Keratinocyte (primary cell): ENCODE measurements around the gene EIF1AD. TPM values are rescaled to one million over a fixed set of nuclear protein-coding genes. Genes with fewer than 3 reads are reported as not detected.
"Not testable (repeated sequence)": the region's sequence is repeated elsewhere in the genome, so short reads cannot be mapped to it uniquely, and the experiment has no call there.

ENCODE experiments used
- DNase-seq: peaks from one replicate; pipeline ENCODE4 v3.0.0-alpha.2; 2011; ENCODE audit warnings: low read depth, missing footprints, low spot score
- FAIRE-seq: peaks from 2 replicates; lab custom pipeline; 2011; peaks lifted over from hg19 to GRCh38; lab: Jason Lieb, UNC
- H2AFZ ChIP-seq: 2 replicates; pipeline ENCODE4 v1.6.0; 2012; ENCODE audit warnings: low read length, control low read depth, inconsistent platforms; ENCODE audit not compliant: control insufficient read depth
- H3K27ac ChIP-seq: 2 replicates; pipeline ENCODE4 v1.5.1; 2011; ENCODE audit warnings: low read length; ENCODE audit not compliant: control insufficient read depth, insufficient read depth
- H3K27me3 ChIP-seq: 3 replicates; pipeline ENCODE4 v1.6.0; 2011; ENCODE audit warnings: low read length; ENCODE audit not compliant: control insufficient read depth, insufficient read depth; ENCODE audit errors: extremely low read depth
- H3K36me3 ChIP-seq, 2 experiments: 2 replicates in 1 of 2; 3 replicates in 1 of 2; pipeline ENCODE4 v1.5.1; 2011; ENCODE audit warnings: low read length in 2 of 2, mild to moderate bottlenecking in 1 of 2; ENCODE audit not compliant: control insufficient read depth in 2 of 2, insufficient read depth in 2 of 2; ENCODE audit errors: extremely low read depth in 1 of 2
- H3K4me1 ChIP-seq: 3 replicates; pipeline ENCODE4 v1.5.1; 2011; ENCODE audit warnings: low read length; ENCODE audit not compliant: control insufficient read depth, insufficient read depth; ENCODE audit errors: extremely low read depth
- H3K4me2 ChIP-seq: 3 replicates; pipeline ENCODE4 v1.6.0; 2011; ENCODE audit warnings: low read depth, low read length; ENCODE audit not compliant: control insufficient read depth, insufficient read depth; ENCODE audit errors: extremely low read depth
- H3K4me3 ChIP-seq, 3 experiments: fragments of 200-600 bp in 1 of 3; sonication (generic) in 1 of 3; 2 replicates in 2 of 3; 3 replicates in 1 of 3; pipeline ENCODE4 v1.5.1; 2011 to 2016; ENCODE audit warnings: low read length in 3 of 3, mild to moderate bottlenecking in 3 of 3, control low read depth in 2 of 3, inconsistent platforms in 1 of 3, low read depth in 1 of 3, mixed read lengths in 1 of 3, mixed run types in 1 of 3, moderate library complexity in 1 of 3; ENCODE audit not compliant: control insufficient read depth in 2 of 3, insufficient read depth in 2 of 3; ENCODE audit errors: extremely low read depth in 1 of 3
- H3K79me2 ChIP-seq: 2 replicates; pipeline ENCODE4 v1.6.0; 2012; ENCODE audit warnings: low read length; ENCODE audit not compliant: control insufficient read depth, insufficient read depth
- H3K9ac ChIP-seq: 3 replicates; pipeline ENCODE4 v1.6.0; 2011; ENCODE audit warnings: low read length; ENCODE audit not compliant: control insufficient read depth, insufficient read depth; ENCODE audit errors: extremely low read depth
- H3K9me1 ChIP-seq: 3 replicates; pipeline ENCODE4 v1.6.0; 2011; ENCODE audit warnings: low read length; ENCODE audit not compliant: control insufficient read depth, insufficient read depth; ENCODE audit errors: extremely low read depth
- H3K9me3 ChIP-seq: 2 replicates; pipeline ENCODE4 v1.5.1; 2012; ENCODE audit warnings: low read depth, low read length; ENCODE audit not compliant: control insufficient read depth
- H4K20me1 ChIP-seq: 3 replicates; pipeline ENCODE4 v1.6.0; 2011; ENCODE audit warnings: low read length; ENCODE audit not compliant: control insufficient read depth, insufficient read depth; ENCODE audit errors: extremely low read depth
- EZH2 ChIP-seq: IDR thresholded peaks from one replicate; pipeline ENCODE4 v1.6.1; 2012; ENCODE audit warnings: inconsistent platforms, mild to moderate bottlenecking, low read length, moderate library complexity
- dilution Hi-C: fragments of 300-500 bp; cut with MboI; formaldehyde crosslinking; loops from one replicate; pipeline ENCODE4 v1.7.0; 2020; ENCODE audit warnings: low sequenced_read_pairs; ENCODE audit not compliant: extremely low pct_ligation_motif_present
- polyA plus RNA-seq, 5 experiments: library from polyadenylated mRNA; depleted of rRNA in 3 of 5; stranded (reverse) in 3 of 5; stranded (forward) in 1 of 5; unstranded in 1 of 5; fragments of >200 nt; gene quantifications; 1 replicate in 1 of 5; 2 replicates in 3 of 5; 3 replicates in 1 of 5; pipeline versions ENCODE4 v1.2.1 to v1.2.3, GENCODE V29; 2011 to 2012; ENCODE audit warnings: missing spikeins in 2 of 5, low read depth in 1 of 5, low replicate concordance in 1 of 5
- TF ChIP-seq, protein P1 (sequence below), 3 experiments: IDR thresholded peaks in 1 of 3; conservative IDR thresholded peaks in 1 of 3; optimal IDR thresholded peaks in 1 of 3; 2 replicates in 2 of 3; 3 replicates in 1 of 3; pipeline versions ENCODE3 to v1.5.1; 2011; ENCODE audit warnings: low read length in 3 of 3, mild to moderate bottlenecking in 3 of 3, moderate library complexity in 2 of 3, control low read depth in 1 of 3, inconsistent platforms in 1 of 3; ENCODE audit not compliant: insufficient read depth in 2 of 3; ENCODE audit errors: extremely low read depth in 1 of 3

The EIF1AD gene
- polyA plus RNA-seq, 1 donor (not counting 4 experiments of a cell fraction or from before 2014, with no cell fraction given): 29.6 TPM

DNA sequence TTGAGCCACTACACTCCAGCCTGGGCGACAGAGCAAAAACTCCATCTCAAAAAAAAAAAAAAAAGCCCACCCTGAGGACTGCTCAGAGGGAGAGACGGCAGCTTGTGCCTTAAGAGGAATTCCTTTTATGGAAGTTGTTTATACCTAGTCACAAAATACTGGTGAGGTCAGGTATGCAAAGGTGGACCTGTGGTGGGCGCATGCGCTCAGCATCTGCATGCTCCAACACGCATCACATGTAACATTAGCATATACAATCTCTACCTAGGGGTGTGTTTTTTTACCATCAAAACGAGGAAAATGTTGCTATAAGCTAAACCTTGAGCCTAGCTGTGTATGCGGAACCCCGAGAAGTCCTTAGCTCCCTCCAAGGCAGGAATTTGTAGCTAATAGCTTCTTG is 47.2 kb downstream of the EIF1AD start:
- no peak for FAIRE-seq
- Histone ChIP-seq H3K4me2 (peak overlapping the region; percentile 22), H3K9me1 (no peaks in the 10 kb centered on the region), H3K27ac (no peak overlapping the region), H4K20me1 (no peaks in the 10 kb centered on the region), H3K36me3 (no peaks in the 10 kb centered on the region), H3K9me3 (no peaks in the 10 kb centered on the region), H3K9ac (no peak overlapping the region), H3K4me3 (no peak overlapping the region), H2AFZ (peak overlapping the region; percentile 36), H3K4me1 (peaks cover 5% of the 10 kb centered on the region), H3K79me2 (no peaks in the 10 kb centered on the region), H3K27me3 (no peaks in the 10 kb centered on the region)
- TF ChIP-seq EZH2: no peak
- no peak for DNase-seq
- dilution Hi-C loops: no loop called here

DNA sequence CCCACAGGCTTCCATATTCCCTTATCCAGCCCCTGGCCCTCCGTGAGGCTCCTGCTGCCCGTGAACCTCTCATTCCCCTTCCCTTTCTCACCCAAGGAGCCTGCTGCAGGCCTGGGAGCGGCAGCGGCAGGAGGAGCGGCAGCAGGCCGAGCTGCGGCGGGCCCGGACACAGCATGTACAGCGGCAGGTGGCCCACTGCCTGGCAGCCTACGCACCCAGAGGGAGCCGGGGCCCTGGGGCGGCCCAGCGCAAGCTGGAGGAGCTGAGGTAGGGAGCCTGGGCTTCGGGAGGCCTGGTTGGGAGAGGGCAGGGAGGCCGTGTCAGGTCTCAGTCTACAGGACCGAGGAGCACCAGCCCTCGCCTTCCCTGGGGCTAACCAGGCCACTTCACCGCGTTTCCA is 48.5 kb downstream of the EIF1AD start:
- Histone ChIP-seq H2AFZ (no peak overlapping the region), H3K27ac (no peak overlapping the region), H3K4me3 (no peak overlapping the region), H3K9ac (no peak overlapping the region), H3K4me1 (peaks cover 5% of the 10 kb centered on the region), H3K79me2 (no peaks in the 10 kb centered on the region), H3K9me1 (no peaks in the 10 kb centered on the region), H3K4me2 (no peak overlapping the region), H4K20me1 (no peaks in the 10 kb centered on the region), H3K9me3 (no peaks in the 10 kb centered on the region), H3K27me3 (no peaks in the 10 kb centered on the region), H3K36me3 (no peaks in the 10 kb centered on the region)
- TF ChIP-seq EZH2: no peak
- TF ChIP-seq, protein P1, sequence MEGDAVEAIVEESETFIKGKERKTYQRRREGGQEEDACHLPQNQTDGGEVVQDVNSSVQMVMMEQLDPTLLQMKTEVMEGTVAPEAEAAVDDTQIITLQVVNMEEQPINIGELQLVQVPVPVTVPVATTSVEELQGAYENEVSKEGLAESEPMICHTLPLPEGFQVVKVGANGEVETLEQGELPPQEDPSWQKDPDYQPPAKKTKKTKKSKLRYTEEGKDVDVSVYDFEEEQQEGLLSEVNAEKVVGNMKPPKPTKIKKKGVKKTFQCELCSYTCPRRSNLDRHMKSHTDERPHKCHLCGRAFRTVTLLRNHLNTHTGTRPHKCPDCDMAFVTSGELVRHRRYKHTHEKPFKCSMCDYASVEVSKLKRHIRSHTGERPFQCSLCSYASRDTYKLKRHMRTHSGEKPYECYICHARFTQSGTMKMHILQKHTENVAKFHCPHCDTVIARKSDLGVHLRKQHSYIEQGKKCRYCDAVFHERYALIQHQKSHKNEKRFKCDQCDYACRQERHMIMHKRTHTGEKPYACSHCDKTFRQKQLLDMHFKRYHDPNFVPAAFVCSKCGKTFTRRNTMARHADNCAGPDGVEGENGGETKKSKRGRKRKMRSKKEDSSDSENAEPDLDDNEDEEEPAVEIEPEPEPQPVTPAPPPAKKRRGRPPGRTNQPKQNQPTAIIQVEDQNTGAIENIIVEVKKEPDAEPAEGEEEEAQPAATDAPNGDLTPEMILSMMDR (optimal IDR thresholded peaks at IDR 0.05 in 1 of 3, IDR thresholded peaks at IDR 0.05 in 1 of 3, conservative IDR thresholded peaks at IDR 0.05 in 1 of 3; ENCODE audit: extremely low read depth in 1 of 3, insufficient read depth in 2 of 3, low read length in 3 of 3): no peak
- DNase-seq (no peak), FAIRE-seq (no peak)
- dilution Hi-C loops: no loop called here

DNA sequence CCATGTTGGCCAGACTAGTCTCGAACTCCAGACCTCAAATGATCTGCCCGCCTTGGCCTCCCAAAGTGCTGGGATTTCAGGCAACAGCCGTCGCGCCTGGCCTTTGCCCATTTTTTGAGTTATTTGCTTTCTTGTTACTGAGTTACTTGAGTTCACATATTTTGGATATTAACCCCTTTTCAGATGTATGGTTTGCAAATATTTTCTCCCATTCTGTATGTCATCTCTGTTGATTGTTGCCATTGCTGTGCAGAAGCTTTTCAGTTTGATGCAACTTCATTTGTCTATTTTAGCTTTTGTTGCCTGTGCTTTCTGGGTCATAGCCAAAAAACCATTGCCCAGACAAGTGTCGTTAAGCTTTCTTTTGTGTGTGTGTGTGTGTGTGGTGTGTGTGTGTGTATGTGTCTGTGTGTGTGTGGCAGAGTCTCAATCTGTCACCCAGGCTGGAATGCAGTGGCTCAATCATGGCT is 49.9 kb downstream of the EIF1AD start:
- H3K27ac ChIP-seq: no peak overlapping the region
- H2AFZ ChIP-seq: no peak overlapping the region
- no peak overlapping the region for H3K4me2 ChIP-seq
- no peaks in the 10 kb centered on the region for H3K36me3 ChIP-seq
- H3K79me2 ChIP-seq: no peaks in the 10 kb centered on the region
- FAIRE-seq (no peak), DNase-seq (no peak)
- TF ChIP-seq EZH2: no peak
- H3K4me3 ChIP-seq: no peak overlapping the region
- no peaks in the 10 kb centered on the region for H4K20me1 ChIP-seq
- H3K4me1 ChIP-seq: peaks cover 5% of the 10 kb centered on the region
- H3K27me3 ChIP-seq: no peaks in the 10 kb centered on the region
- dilution Hi-C loops: no loop called here
- H3K9me3 ChIP-seq: no peaks in the 10 kb centered on the region
- no peak overlapping the region for H3K9ac ChIP-seq
- H3K9me1 ChIP-seq: no peaks in the 10 kb centered on the region

DNA sequence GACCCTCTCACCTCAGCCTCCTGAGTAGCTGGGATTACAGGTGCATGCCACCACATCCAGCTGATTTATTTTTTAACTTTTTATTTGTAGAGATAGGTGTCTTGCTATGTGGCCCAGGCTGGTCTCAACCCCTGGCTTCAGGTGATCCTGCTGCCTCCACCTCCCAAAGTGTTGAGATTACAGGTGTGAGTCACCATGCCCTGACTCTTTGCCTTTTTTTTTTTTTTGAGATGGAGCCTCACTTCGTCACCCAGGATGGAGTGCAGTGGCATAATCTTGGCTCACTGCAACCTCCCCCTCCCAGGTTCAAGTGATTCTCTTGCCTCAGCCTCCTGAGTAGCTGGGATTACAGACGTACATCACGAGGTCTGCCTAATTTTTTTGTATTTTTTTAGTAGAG is 50.3 kb downstream of the EIF1AD start:
- H3K27ac ChIP-seq, H4K20me1 ChIP-seq, H2AFZ ChIP-seq, FAIRE-seq, H3K79me2 ChIP-seq, H3K27me3 ChIP-seq, H3K36me3 ChIP-seq, H3K4me2 ChIP-seq, H3K9ac ChIP-seq, DNase-seq, H3K4me1 ChIP-seq, H3K9me3 ChIP-seq, H3K9me1 ChIP-seq, H3K4me3 ChIP-seq, dilution Hi-C loops: not testable (repeated sequence)
